Hepatocyte (in vitro differentiated cells): ENCODE results near the gene ZBTB22. TPM values are rescaled to one million over a fixed set of nuclear protein-coding genes. Genes with fewer than 3 reads are reported as not detected.
A peak's percentile ranks its signal among the peaks of the same experiment; 100 is the strongest.
"Not testable (repeated sequence)": the region's sequence is repeated elsewhere in the genome, so short reads cannot be mapped to it uniquely, and the experiment has no call there.

ENCODE experiments used
- DNase-seq: peaks from one replicate; pipeline ENCODE4 v3.0.0-alpha.2; 2016; ENCODE audit warnings: low spot score
- H2AFZ ChIP-seq: fragments of 200-600 bp; sonication (generic); 2 replicates; pipeline ENCODE4 v1.6.0; 2016; ENCODE audit warnings: antibody characterized with exemption, mild to moderate bottlenecking
- H3K27ac ChIP-seq: fragments of 200-600 bp; sonication (generic); 2 replicates; pipeline ENCODE4 v1.5.1; 2016; ENCODE audit warnings: mild to moderate bottlenecking
- H3K27me3 ChIP-seq: fragments of 200-600 bp; sonication (generic); 2 replicates; pipeline ENCODE4 v1.6.1; 2016
- H3K36me3 ChIP-seq: fragments of 200-600 bp; sonication (generic); replicated peaks from 2 replicates; pipeline ENCODE4 v1.5.1; 2016; ENCODE audit warnings: low read depth; ENCODE audit not compliant: insufficient read depth
- H3K4me1 ChIP-seq: fragments of 200-600 bp; sonication (generic); 2 replicates; pipeline ENCODE4 v1.5.1; 2016; ENCODE audit warnings: mild to moderate bottlenecking, moderate library complexity; ENCODE audit not compliant: insufficient read depth
- H3K4me2 ChIP-seq: fragments of 200-600 bp; sonication (generic); 2 replicates; pipeline ENCODE4 v1.6.0; 2016
- H3K4me3 ChIP-seq: fragments of 200-600 bp; sonication (generic); 2 replicates; pipeline ENCODE4 v1.5.1; 2016; ENCODE audit warnings: mild to moderate bottlenecking
- H3K79me2 ChIP-seq: fragments of 200-600 bp; sonication (generic); 2 replicates; pipeline ENCODE4 v1.6.0; 2017; ENCODE audit warnings: mild to moderate bottlenecking
- H3K9me2 ChIP-seq: fragments of 200-600 bp; sonication (generic); replicated peaks from 2 replicates; pipeline ENCODE4 v1.6.0; 2017; ENCODE audit warnings: mild to moderate bottlenecking; ENCODE audit not compliant: insufficient read depth
- H3K9me3 ChIP-seq: fragments of 200-600 bp; sonication (generic); 2 replicates; pipeline ENCODE4 v1.5.1; 2016; ENCODE audit warnings: low read depth, mild to moderate bottlenecking
- H4K20me1 ChIP-seq: fragments of 200-600 bp; sonication (generic); 2 replicates; pipeline ENCODE4 v1.6.0; 2016; ENCODE audit warnings: mild to moderate bottlenecking; ENCODE audit not compliant: insufficient read depth, poor library complexity, severe bottlenecking
- EZH2 ChIP-seq: fragments of 200-600 bp; sonication (generic); IDR thresholded peaks from 2 replicates; pipeline ENCODE4 v1.6.1; 2016; ENCODE audit warnings: antibody characterized with exemption, mild to moderate bottlenecking, borderline replicate concordance
- EZH2phosphoT487 ChIP-seq: fragments of 200-600 bp; sonication (generic); IDR thresholded peaks from one replicate; pipeline ENCODE4 v1.6.1; 2018; ENCODE audit warnings: antibody characterized with exemption, mild to moderate bottlenecking, low read depth, moderate library complexity; ENCODE audit not compliant: unreplicated experiment, severe bottlenecking
- WGBS: methylation state at CpG from one replicate; pipeline ENCODE4 v1.1.6; 2016; ENCODE audit warnings: low lambda C conversion rate; ENCODE audit errors: missing lambda C conversion rate; 5-methylcytosine and 5-hydroxymethylcytosine counted together
- polyA plus RNA-seq: library from polyadenylated mRNA; unstranded; fragments of >200 nt; fragmentation: Nextera tagmentation; extraction: Ambion mirVana; gene quantifications from 2 replicates; pipeline ENCODE4 v1.2.1, GENCODE V29; 2016
- total RNA-seq: library from RNA; depleted of rRNA; stranded (reverse); fragments of >200 nt; gene quantifications from 2 replicates; pipeline ENCODE4 v1.2.3, GENCODE V29; 2014
- TF ChIP-seq, protein P1 (sequence below): fragments of 200-600 bp; sonication (generic); IDR thresholded peaks from 2 replicates; pipeline ENCODE4 v1.5.1; 2016; ENCODE audit warnings: antibody characterized with exemption, mild to moderate bottlenecking; ENCODE audit not compliant: poor library complexity

The ZBTB22 gene
- total and polyA plus RNA-seq, 2 experiments from 2014 or later: 23.2 to 23.4 TPM

DNA sequence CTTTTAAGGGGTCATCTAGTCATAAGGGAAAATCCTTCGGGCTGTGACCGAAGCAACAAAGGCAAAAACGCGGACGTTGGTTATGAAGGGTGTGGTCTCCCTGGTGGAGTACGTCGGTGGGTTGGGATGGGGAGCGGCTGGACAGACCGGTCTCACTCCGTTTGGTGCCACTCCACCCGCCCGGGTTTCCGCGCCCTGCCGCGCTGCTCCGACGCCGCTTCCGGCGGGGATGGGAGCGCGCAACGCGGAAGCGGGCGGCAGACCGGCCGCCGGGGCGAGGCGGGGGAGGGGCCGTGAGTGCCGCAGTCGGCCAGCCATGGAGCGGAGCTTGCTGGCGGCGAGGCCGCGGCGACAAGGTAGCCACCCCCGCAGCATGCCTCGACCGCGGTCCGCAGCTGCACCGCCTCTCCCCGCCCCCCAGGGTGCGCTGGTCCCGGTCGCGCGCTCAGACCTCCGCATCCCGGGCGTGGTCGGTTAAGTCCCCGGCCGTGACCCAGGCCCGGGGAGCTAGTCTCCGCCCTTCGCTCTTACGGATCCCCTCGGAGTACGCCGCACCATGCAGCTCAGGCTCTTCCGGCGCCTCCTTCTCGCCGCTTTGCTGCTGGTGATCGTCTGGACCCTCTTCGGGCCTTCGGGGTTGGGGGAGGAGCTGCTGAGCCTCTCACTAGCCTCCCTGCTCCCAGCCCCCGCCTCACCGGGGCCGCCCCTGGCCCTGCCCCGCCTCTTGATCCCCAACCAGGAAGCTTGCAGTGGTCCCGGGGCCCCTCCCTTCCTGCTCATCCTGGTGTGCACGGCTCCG, 40.5 kb downstream of the ZBTB22 start, which contains the start of gene B3GALT4:
TSS of gene B3GALT4 (plus strand) at position 260 of the 799 bp plus-strand sequence. CDS start at position 557, 297 bp downstream.
- Histone ChIP-seq H3K9me2 (no peaks in the 10 kb centered on the region), H3K27ac (peak within 1 kb of the TSS; percentile 97), H4K20me1 (peaks cover 29% of the 10 kb centered on the region), H3K79me2 (peaks cover 36% of the 10 kb centered on the region), H3K27me3 (no peaks in the 10 kb centered on the region), H3K36me3 (no peaks in the 10 kb centered on the region), H3K4me3 (peak within 1 kb of the TSS; percentile 74), H3K4me2 (peak within 1 kb of the TSS; percentile 91), H3K4me1 (peaks cover 51% of the 10 kb centered on the region), H2AFZ (peak within 1 kb of the TSS; percentile 88), H3K9me3 (no peaks in the 10 kb centered on the region)
- TF ChIP-seq, protein P1, sequence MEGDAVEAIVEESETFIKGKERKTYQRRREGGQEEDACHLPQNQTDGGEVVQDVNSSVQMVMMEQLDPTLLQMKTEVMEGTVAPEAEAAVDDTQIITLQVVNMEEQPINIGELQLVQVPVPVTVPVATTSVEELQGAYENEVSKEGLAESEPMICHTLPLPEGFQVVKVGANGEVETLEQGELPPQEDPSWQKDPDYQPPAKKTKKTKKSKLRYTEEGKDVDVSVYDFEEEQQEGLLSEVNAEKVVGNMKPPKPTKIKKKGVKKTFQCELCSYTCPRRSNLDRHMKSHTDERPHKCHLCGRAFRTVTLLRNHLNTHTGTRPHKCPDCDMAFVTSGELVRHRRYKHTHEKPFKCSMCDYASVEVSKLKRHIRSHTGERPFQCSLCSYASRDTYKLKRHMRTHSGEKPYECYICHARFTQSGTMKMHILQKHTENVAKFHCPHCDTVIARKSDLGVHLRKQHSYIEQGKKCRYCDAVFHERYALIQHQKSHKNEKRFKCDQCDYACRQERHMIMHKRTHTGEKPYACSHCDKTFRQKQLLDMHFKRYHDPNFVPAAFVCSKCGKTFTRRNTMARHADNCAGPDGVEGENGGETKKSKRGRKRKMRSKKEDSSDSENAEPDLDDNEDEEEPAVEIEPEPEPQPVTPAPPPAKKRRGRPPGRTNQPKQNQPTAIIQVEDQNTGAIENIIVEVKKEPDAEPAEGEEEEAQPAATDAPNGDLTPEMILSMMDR: peak; percentile 47
- TF ChIP-seq EZH2phosphoT487 (no peak), EZH2 (no peak)
- 3% methylated on average over 41 of the region's 80 CpGs for WGBS
- DNase-seq: peak; percentile 88

DNA sequence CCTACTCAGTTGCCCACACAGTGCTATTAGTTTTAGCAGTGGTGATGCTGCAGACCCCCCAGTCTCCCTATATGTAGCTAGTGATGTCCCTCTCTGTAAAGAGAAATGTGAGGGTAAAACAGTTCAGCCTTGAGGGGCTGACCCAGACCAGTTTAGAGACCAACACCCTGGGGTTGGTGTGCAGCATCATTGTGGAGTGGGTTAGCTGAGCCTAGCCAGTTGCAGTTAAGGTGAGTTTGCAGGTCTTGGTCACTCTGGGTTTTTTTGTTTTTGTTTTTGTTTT, 41.0 kb downstream of the ZBTB22 start:
- Histone ChIP-seq H3K9me3 (no peaks in the 10 kb centered on the region), H2AFZ (no peak overlapping the region), H3K27me3 (no peaks in the 10 kb centered on the region), H3K9me2 (no peaks in the 10 kb centered on the region), H4K20me1 (peaks cover 29% of the 10 kb centered on the region), H3K27ac (peak overlapping the region; percentile 97), H3K4me1 (peaks cover 51% of the 10 kb centered on the region), H3K4me2 (peak overlapping the region; percentile 91), H3K4me3 (peak overlapping the region; percentile 74), H3K36me3 (no peaks in the 10 kb centered on the region), H3K79me2 (peaks cover 37% of the 10 kb centered on the region)
- DNase-seq: no peak
- TF ChIP-seq EZH2phosphoT487 (no peak), EZH2 (no peak)
- TF ChIP-seq, protein P1: no peak

GRCh38 chr6:33275795-33276580, 41.6 kb downstream of the ZBTB22 start:
- H3K4me3 ChIP-seq, DNase-seq, H3K27me3 ChIP-seq, H2AFZ ChIP-seq, H3K36me3 ChIP-seq, H3K9me3 ChIP-seq, H3K9me2 ChIP-seq: not testable (repeated sequence)
- Histone ChIP-seq H4K20me1 (peaks cover 29% of the 10 kb centered on the region), H3K4me1 (peaks cover 52% of the 10 kb centered on the region), H3K4me2 (peak overlapping the region; percentile 91), H3K27ac (peak overlapping the region; percentile 97), H3K79me2 (peaks cover 38% of the 10 kb centered on the region)
- WGBS: 80% methylated on average over 16 of the region's 16 CpGs
